ENCODE data around the gene CEP72. TPM values are rescaled to one million over a fixed set of nuclear protein-coding genes. Genes with fewer than 3 reads are reported as not detected.
A peak's percentile ranks its signal among the peaks of the same experiment; 100 is the strongest.

Gene CEP72
- total RNA-seq, 4 donors from 2014 or later = 2.2 to 33.8 (median 4.5) TPM

GRCh38 chr5:634191-634590, 22.1 kb downstream of the CEP72 start:
- H3K4me1 ChIP-seq = no peaks in the 10 kb centered on the region
- peak in 1 of 3 donors; percentile 14 for DNase-seq
- H3K36me3 ChIP-seq = peaks cover 0 to 28% (median 0%) of the 10 kb centered on the region in 3 donors
- no peak for TF ChIP-seq POLR2A (IDR thresholded peaks at IDR 0.05)
- TF ChIP-seq CTCF (IDR thresholded peaks at IDR 0.05) = no peak
- H3K27ac ChIP-seq = no peak overlapping the region
- H3K9me3 ChIP-seq = peaks cover 0 to 4% (median 0%) of the 10 kb centered on the region in 4 donors
- no peaks in the 10 kb centered on the region for H3K27me3 ChIP-seq
- H3K4me3 ChIP-seq = no peak overlapping the region

GRCh38 chr5:635306-636055, 23.3 kb downstream of the CEP72 start:
- peak in 1 of 3 donors; percentile 42 for DNase-seq
- H3K36me3 ChIP-seq = peaks cover 0 to 30% (median 0%) of the 10 kb centered on the region in 3 donors
- H3K4me3 ChIP-seq = no peak overlapping the region
- no peak for TF ChIP-seq CTCF (IDR thresholded peaks at IDR 0.05)
- no peak for TF ChIP-seq POLR2A (IDR thresholded peaks at IDR 0.05)
- no peaks in the 10 kb centered on the region for H3K4me1 ChIP-seq
- peaks cover 0 to 4% (median 0%) of the 10 kb centered on the region in 4 donors for H3K9me3 ChIP-seq
- no peaks in the 10 kb centered on the region for H3K27me3 ChIP-seq
- H3K27ac ChIP-seq = no peak overlapping the region

GRCh38 chr5:636951-637350, 24.8 kb downstream of the CEP72 start:
- H3K36me3 ChIP-seq = peaks cover 0 to 33% (median 0%) of the 10 kb centered on the region in 3 donors
- peak in 1 of 3 donors; percentile 42 for DNase-seq
- TF ChIP-seq POLR2A (IDR thresholded peaks at IDR 0.05) (no peak), CTCF (IDR thresholded peaks at IDR 0.05) (no peak)

GRCh38 chr5:637581-638450, 25.7 kb downstream of the CEP72 start:
- no peak overlapping the region for H3K27ac ChIP-seq
- TF ChIP-seq CTCF (IDR thresholded peaks at IDR 0.05) (no peak), POLR2A (IDR thresholded peaks at IDR 0.05) (no peak)
- no peaks in the 10 kb centered on the region for H3K27me3 ChIP-seq
- peaks cover 0 to 33% (median 0%) of the 10 kb centered on the region in 3 donors for H3K36me3 ChIP-seq
- H3K4me3 ChIP-seq = no peak overlapping the region
- no peaks in the 10 kb centered on the region for H3K4me1 ChIP-seq
- peak in 1 of 3 donors; percentile 34 for DNase-seq
- peaks cover 0 to 4% (median 0%) of the 10 kb centered on the region in 4 donors for H3K9me3 ChIP-seq

More at GRCh38 chr5:636951-637350, 24.8 kb downstream of the CEP72 start:
- H3K9me3 ChIP-seq = peaks cover 0 to 4% (median 0%) of the 10 kb centered on the region in 4 donors
- no peak overlapping the region for H3K27ac ChIP-seq
- H3K27me3 ChIP-seq = no peaks in the 10 kb centered on the region
- H3K4me1 ChIP-seq = no peaks in the 10 kb centered on the region
- H3K4me3 ChIP-seq = no peak overlapping the region

- peaks cover 0 to 33% (median 0%) of the 10 kb centered on the region in 3 donors for H3K36me3 ChIP-seq
- no peaks in the 10 kb centered on the region for H3K27me3 ChIP-seq
- TF ChIP-seq POLR2A (IDR thresholded peaks at IDR 0.05) = no peak
- TF ChIP-seq CTCF (IDR thresholded peaks at IDR 0.05) = no peak
- H3K9me3 ChIP-seq = peaks cover 0 to 4% (median 0%) of the 10 kb centered on the region in 4 donors
- DNase-seq = peak in 1 of 3 donors; percentile 40
- H3K4me1 ChIP-seq = peaks cover 0 to 3% (median 0%) of the 10 kb centered on the region in 4 donors
- no peak overlapping the region for H3K4me3 ChIP-seq
- no peak overlapping the region for H3K27ac ChIP-seq
Observed at GRCh38 chr5:638501-639252, 26.5 kb downstream of the CEP72 start.
